SK-N-SH (cell line): Measurements from ENCODE around the gene TRAF7.

Experiments
- EP300 ChIP-seq, 2 experiments: IDR thresholded peaks; 2 replicates each; pipeline versions ENCODE4 v1.4.0 to v1.6.1; 2012; ENCODE audit warnings: borderline replicate concordance in 1 of 2, low read depth in 1 of 2, low read length in 1 of 2
- EZH2phosphoT487 ChIP-seq: fragments of 200-600 bp; sonication (generic); IDR thresholded peaks from 2 replicates; pipeline ENCODE4 v1.6.1; 2017; ENCODE audit warnings: low read depth, mixed run types, mild to moderate bottlenecking, antibody characterized with exemption, moderate library complexity, borderline replicate concordance
- POLR2AphosphoS5 ChIP-seq: IDR thresholded peaks from 2 replicates; pipeline ENCODE4 v1.6.1; 2012; ENCODE audit warnings: low read depth, low read length
- RCOR1 ChIP-seq: fragments of 150-350 bp; IDR thresholded peaks from 2 replicates; pipeline ENCODE4 v1.6.1; 2017; ENCODE audit warnings: antibody characterized with exemption, low read length
- RFX5 ChIP-seq: IDR thresholded peaks from 2 replicates; pipeline ENCODE4 v1.6.1; 2012; ENCODE audit warnings: mild to moderate bottlenecking, improper control_type of control experiment, low read length
- SIN3A ChIP-seq: IDR thresholded peaks from 2 replicates; pipeline ENCODE4 v1.6.1; 2012; ENCODE audit warnings: low read depth, mild to moderate bottlenecking, low read length, moderate library complexity, borderline replicate concordance
- TEAD4 ChIP-seq: IDR thresholded peaks from 2 replicates; pipeline ENCODE4 v1.4.0; 2012; ENCODE audit warnings: mild to moderate bottlenecking, borderline replicate concordance; ENCODE audit not compliant: insufficient read depth
- YY1 ChIP-seq: IDR thresholded peaks from 2 replicates; pipeline ENCODE4 v1.4.0; 2012; ENCODE audit warnings: low read depth, mild to moderate bottlenecking
- TF ChIP-seq, protein P1 (sequence below): fragments of 200-600 bp; sonication (generic); IDR thresholded peaks from 2 replicates; pipeline ENCODE4 v1.6.1; 2017; ENCODE audit warnings: antibody characterized with exemption, mild to moderate bottlenecking, moderate library complexity
- TF ChIP-seq, protein P2 (sequence below): fragments of 150-350 bp; IDR thresholded peaks from 2 replicates; pipeline ENCODE4 v1.6.1; 2017; ENCODE audit warnings: antibody characterized with exemption, low read length, low read depth, borderline replicate concordance

DNA sequence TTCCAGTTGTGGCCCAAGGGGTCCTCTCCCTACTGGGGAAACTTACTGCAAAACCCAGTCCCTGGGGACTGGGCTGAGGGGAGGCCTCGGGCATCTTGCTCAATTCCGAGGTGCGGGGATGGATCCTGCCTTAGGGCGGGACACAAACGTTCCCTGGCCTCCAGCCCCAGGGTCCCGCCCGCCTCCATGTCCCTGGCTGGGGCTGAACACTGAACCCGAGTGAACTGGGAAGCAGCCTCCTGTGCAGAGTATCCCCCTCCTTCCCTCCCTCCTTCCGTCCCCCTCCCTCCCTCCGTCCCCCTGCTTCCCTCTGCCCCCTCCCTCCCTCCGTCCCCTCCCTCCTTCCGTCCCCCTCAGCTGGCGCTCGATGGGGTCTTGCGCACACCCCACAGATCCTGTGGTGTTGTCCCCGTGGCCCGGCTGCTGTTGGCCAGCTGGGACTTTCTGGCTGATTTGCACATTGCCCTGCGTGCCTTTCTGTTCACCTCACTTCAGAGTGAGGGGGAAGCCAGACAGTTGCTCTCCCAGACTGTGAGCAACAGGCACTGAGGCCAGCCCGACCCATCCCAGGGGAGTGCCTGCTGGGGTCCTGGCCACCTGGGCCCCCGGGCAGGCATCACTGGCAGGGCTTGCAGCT lies 5.5 kb downstream of the TRAF7 start:
- TF ChIP-seq POLR2AphosphoS5 (no peak), YY1 (no peak), RFX5 (no peak), EP300 (IDR thresholded peaks at IDR 0.05; ENCODE audit: borderline replicate concordance in 1 of 2, low read depth in 1 of 2, low read length in 1 of 2) (no peak), RCOR1 (no peak), TEAD4 (no peak), EZH2phosphoT487 (no peak), SIN3A (no peak)
- TF ChIP-seq, protein P1, sequence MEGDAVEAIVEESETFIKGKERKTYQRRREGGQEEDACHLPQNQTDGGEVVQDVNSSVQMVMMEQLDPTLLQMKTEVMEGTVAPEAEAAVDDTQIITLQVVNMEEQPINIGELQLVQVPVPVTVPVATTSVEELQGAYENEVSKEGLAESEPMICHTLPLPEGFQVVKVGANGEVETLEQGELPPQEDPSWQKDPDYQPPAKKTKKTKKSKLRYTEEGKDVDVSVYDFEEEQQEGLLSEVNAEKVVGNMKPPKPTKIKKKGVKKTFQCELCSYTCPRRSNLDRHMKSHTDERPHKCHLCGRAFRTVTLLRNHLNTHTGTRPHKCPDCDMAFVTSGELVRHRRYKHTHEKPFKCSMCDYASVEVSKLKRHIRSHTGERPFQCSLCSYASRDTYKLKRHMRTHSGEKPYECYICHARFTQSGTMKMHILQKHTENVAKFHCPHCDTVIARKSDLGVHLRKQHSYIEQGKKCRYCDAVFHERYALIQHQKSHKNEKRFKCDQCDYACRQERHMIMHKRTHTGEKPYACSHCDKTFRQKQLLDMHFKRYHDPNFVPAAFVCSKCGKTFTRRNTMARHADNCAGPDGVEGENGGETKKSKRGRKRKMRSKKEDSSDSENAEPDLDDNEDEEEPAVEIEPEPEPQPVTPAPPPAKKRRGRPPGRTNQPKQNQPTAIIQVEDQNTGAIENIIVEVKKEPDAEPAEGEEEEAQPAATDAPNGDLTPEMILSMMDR, result no peak
- TF ChIP-seq, protein P2, sequence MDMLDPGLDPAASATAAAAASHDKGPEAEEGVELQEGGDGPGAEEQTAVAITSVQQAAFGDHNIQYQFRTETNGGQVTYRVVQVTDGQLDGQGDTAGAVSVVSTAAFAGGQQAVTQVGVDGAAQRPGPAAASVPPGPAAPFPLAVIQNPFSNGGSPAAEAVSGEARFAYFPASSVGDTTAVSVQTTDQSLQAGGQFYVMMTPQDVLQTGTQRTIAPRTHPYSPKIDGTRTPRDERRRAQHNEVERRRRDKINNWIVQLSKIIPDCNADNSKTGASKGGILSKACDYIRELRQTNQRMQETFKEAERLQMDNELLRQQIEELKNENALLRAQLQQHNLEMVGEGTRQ, result no peak
